ENCODE results near the gene EIF4E2.
"Not testable (repeated sequence)": the region's sequence is repeated elsewhere in the genome, so short reads cannot be mapped to it uniquely, and the experiment has no call there.

The EIF4E2 gene

GRCh38 chr2:232570481-232570880 is 20.0 kb downstream of the EIF4E2 start:
- DNase-seq: not testable (repeated sequence)

- DNase-seq: no peak
Measured at GRCh38 chr2:232571026-232571474, 20.6 kb downstream of the EIF4E2 start.

GRCh38 chr2:232573042-232573441 is 22.6 kb downstream of the EIF4E2 start:
- no peak for DNase-seq

GRCh38 chr2:232573771-232574435 is 23.4 kb downstream of the EIF4E2 start:
- DNase-seq: no peak

GRCh38 chr2:232574674-232575403 is 24.4 kb downstream of the EIF4E2 start:
- no peak for DNase-seq

GRCh38 chr2:232575404-232575746 is 24.9 kb downstream of the EIF4E2 start:
- no peak for DNase-seq

GRCh38 chr2:232576995-232577394 is 26.5 kb downstream of the EIF4E2 start:
- no peak for DNase-seq

- DNase-seq: no peak
Measured at GRCh38 chr2:232577841-232578240, 27.4 kb downstream of the EIF4E2 start.

- DNase-seq: no peak
Measured at GRCh38 chr2:232578626-232579025, 28.1 kb downstream of the EIF4E2 start.

- DNase-seq: no peak
Measured at GRCh38 chr2:232580648-232580981, 30.1 kb downstream of the EIF4E2 start.

GRCh38 chr2:232581725-232582124 is 31.2 kb downstream of the EIF4E2 start:
- DNase-seq: no peak

- DNase-seq: no peak
Measured at GRCh38 chr2:232584238-232584637, 33.7 kb downstream of the EIF4E2 start.

GRCh38 chr2:232586943-232587505 is 36.5 kb downstream of the EIF4E2 start:
- no peak for DNase-seq

- no peak for DNase-seq
Measured at GRCh38 chr2:232587512-232587911, 37.0 kb downstream of the EIF4E2 start.

- DNase-seq: no peak
Measured at GRCh38 chr2:232588031-232588430, 37.5 kb downstream of the EIF4E2 start.

GRCh38 chr2:232588680-232589585 is 38.4 kb downstream of the EIF4E2 start:
- DNase-seq: no peak

- DNase-seq: no peak
Measured at GRCh38 chr2:232592772-232593395, 42.4 kb downstream of the EIF4E2 start.

- DNase-seq: no peak
Measured at GRCh38 chr2:232593982-232594381, 43.5 kb downstream of the EIF4E2 start.

GRCh38 chr2:232597362-232598079 is 47.0 kb downstream of the EIF4E2 start:
- DNase-seq: no peak

- peak; percentile 23 for DNase-seq
Measured at GRCh38 chr2:232598293-232598692, 47.8 kb downstream of the EIF4E2 start.

GRCh38 chr2:232600053-232600773 is 49.7 kb downstream of the EIF4E2 start:
- no peak for DNase-seq

Measured in RPMI8226 (cell line).